ENCODE measurements around the gene METTL9. TPM values are rescaled to one million over a fixed set of nuclear protein-coding genes. Genes with fewer than 3 reads are reported as not detected.
"Not testable (repeated sequence)": the region's sequence is repeated elsewhere in the genome, so short reads cannot be mapped to it uniquely, and the experiment has no call there.

Gene METTL9
- total and polyA plus RNA-seq, 8 donors: 34.4 to 879 (median 84.8) TPM

- Histone ChIP-seq H3K4me1 (no peaks in the 10 kb centered on the region), H3K27me3 (peaks cover 0 to 15% (median 0%) of the 10 kb centered on the region in 3 donors), H3K36me3 (no peaks in the 10 kb centered on the region), H3K27ac (no peak overlapping the region), H3K9me3 (no peaks in the 10 kb centered on the region), H3K4me3 (no peak overlapping the region)
- no peak for TF ChIP-seq POLR2A (IDR thresholded peaks at IDR 0.05)
- no peak for TF ChIP-seq POLR2AphosphoS5 (IDR thresholded peaks at IDR 0.05)
- no peak for TF ChIP-seq CTCF (IDR thresholded peaks at IDR 0.05)
- TF ChIP-seq EP300 (IDR thresholded peaks at IDR 0.05): no peak
- DNase-seq: peak in 1 of 2 donors; percentile 19
- 59 to 79% (median 76%) methylated on average over 4 of the region's 4 CpGs for WGBS, 5 donors
- intact Hi-C loops (cut with DNase I; ENCODE audit: low total_unique reads): no loop called here
Measured at GRCh38 chr16:21574372-21574771, 25.0 kb upstream of the METTL9 start.

GRCh38 chr16:21576323-21576722, 23.1 kb upstream of the METTL9 start:
- not testable (repeated sequence) for H3K27ac ChIP-seq, H3K4me1 ChIP-seq, H3K9me3 ChIP-seq, H3K4me3 ChIP-seq, H3K36me3 ChIP-seq
- peak in 1 of 2 donors; percentile 7 for DNase-seq
- intact Hi-C loops (cut with DNase I; ENCODE audit: low total_unique reads): loop anchor here (5.0 kb wide), 1 partner anchor 1101 kb away; no protein-coding TSS in a partner anchor
- WGBS, 5 donors: 88 to 97% (median 93%) methylated on average over 2 of the region's 2 CpGs
- H3K27me3 ChIP-seq: peaks cover 0 to 20% (median 0%) of the 10 kb centered on the region in 3 donors

- not testable (repeated sequence) for H3K27ac ChIP-seq, H3K36me3 ChIP-seq, H3K4me3 ChIP-seq, H3K9me3 ChIP-seq, H3K4me1 ChIP-seq
- DNase-seq: peak in 1 of 2 donors; percentile 15
- peaks cover 0 to 20% (median 0%) of the 10 kb centered on the region in 3 donors for H3K27me3 ChIP-seq
- intact Hi-C loops (cut with DNase I; ENCODE audit: low total_unique reads): loop anchor here (5.0 kb wide), 1 partner anchor 1100 kb away; no protein-coding TSS in a partner anchor
- 73 to 84% (median 82%) methylated on average over 2 of the region's 2 CpGs for WGBS, 5 donors
Measured at GRCh38 chr16:21577487-21577886, 21.9 kb upstream of the METTL9 start.

- H3K27me3 ChIP-seq: peaks cover 0 to 14% (median 0%) of the 10 kb centered on the region in 3 donors
- H3K9me3 ChIP-seq, H3K4me1 ChIP-seq, H3K4me3 ChIP-seq, H3K36me3 ChIP-seq, H3K27ac ChIP-seq: not testable (repeated sequence)
- intact Hi-C loops (cut with DNase I; ENCODE audit: low total_unique reads): loop anchor here (5.0 kb wide), 1 partner anchor 1099 kb away; no protein-coding TSS in a partner anchor
- DNase-seq: peak in 1 of 2 donors; percentile 22
- 86 to 93% (median 89%) methylated on average over 5 of the region's 5 CpGs for WGBS, 5 donors
Measured at GRCh38 chr16:21578311-21578710, 21.1 kb upstream of the METTL9 start.

GRCh38 chr16:21580131-21580530, 19.2 kb upstream of the METTL9 start:
- peaks cover 0 to 14% (median 0%) of the 10 kb centered on the region in 3 donors for H3K27me3 ChIP-seq
- WGBS, 5 donors: 89 to 96% (median 91%) methylated on average over 6 of the region's 6 CpGs
- H3K9me3 ChIP-seq, H3K36me3 ChIP-seq, H3K27ac ChIP-seq, H3K4me3 ChIP-seq, H3K4me1 ChIP-seq, DNase-seq: not testable (repeated sequence)
- intact Hi-C loops (cut with DNase I; ENCODE audit: low total_unique reads): loop anchor here (10.0 kb wide), 1 partner anchor 135 kb away; no protein-coding TSS in a partner anchor

- no peak for DNase-seq
- no peak for TF ChIP-seq POLR2AphosphoS5 (IDR thresholded peaks at IDR 0.05)
- no peak for TF ChIP-seq POLR2A (IDR thresholded peaks at IDR 0.05)
- Histone ChIP-seq H3K4me3 (no peak overlapping the region), H3K27me3 (peaks cover 0 to 14% (median 0%) of the 10 kb centered on the region in 3 donors), H3K36me3 (no peaks in the 10 kb centered on the region), H3K4me1 (peaks cover 0 to 10% (median 4%) of the 10 kb centered on the region in 4 donors), H3K27ac (no peak overlapping the region), H3K9me3 (no peaks in the 10 kb centered on the region)
- 72 to 84% (median 81%) methylated on average over 2 of the region's 2 CpGs for WGBS, 5 donors
- intact Hi-C loops (cut with DNase I; ENCODE audit: low total_unique reads): loop anchor here (10.0 kb wide), 1 partner anchor 134 kb away; no protein-coding TSS in a partner anchor
Measured at GRCh38 chr16:21580807-21581206, 18.6 kb upstream of the METTL9 start.

GRCh38 chr16:21584817-21585216, 14.6 kb upstream of the METTL9 start:
- no peak overlapping the region for H3K27ac ChIP-seq
- intact Hi-C loops (cut with DNase I; ENCODE audit: low total_unique reads): loop anchor here (10.0 kb wide), 1 partner anchor 130 kb away; no protein-coding TSS in a partner anchor
- H3K4me1 ChIP-seq: peaks cover 0 to 14% (median 5%) of the 10 kb centered on the region in 4 donors
- DNase-seq: no peak
- no peaks in the 10 kb centered on the region for H3K9me3 ChIP-seq
- TF ChIP-seq POLR2AphosphoS5 (IDR thresholded peaks at IDR 0.05) (no peak), POLR2A (IDR thresholded peaks at IDR 0.05) (no peak), CTCF (IDR thresholded peaks at IDR 0.05) (no peak), EP300 (IDR thresholded peaks at IDR 0.05) (no peak)
- H3K36me3 ChIP-seq: no peaks in the 10 kb centered on the region
- peaks cover 0 to 5% (median 0%) of the 10 kb centered on the region in 3 donors for H3K27me3 ChIP-seq
- H3K4me3 ChIP-seq: no peak overlapping the region
- WGBS, 5 donors: 89 to 95% (median 92%) methylated on average over 8 of the region's 8 CpGs

GRCh38 chr16:21588593-21588992, 10.8 kb upstream of the METTL9 start:
- intact Hi-C loops (cut with DNase I; ENCODE audit: low total_unique reads): loop anchor here (10.0 kb wide), 1 partner anchor 126 kb away; no protein-coding TSS in a partner anchor
- not testable (repeated sequence) for H3K4me3 ChIP-seq, DNase-seq, H3K27ac ChIP-seq, H3K27me3 ChIP-seq, H3K9me3 ChIP-seq, H3K36me3 ChIP-seq
- WGBS, 5 donors: 92 to 97% (median 94%) methylated on average over 5 of the region's 5 CpGs
- H3K4me1 ChIP-seq: peaks cover 0 to 17% (median 3%) of the 10 kb centered on the region in 4 donors

All from stomach (tissue), 9 donors.